ENCODE measurements around the gene CDH4. TPM values are rescaled to one million over a fixed set of nuclear protein-coding genes. Genes with fewer than 3 reads are reported as not detected.
"Not testable (repeated sequence)": the region's sequence is repeated elsewhere in the genome, so short reads cannot be mapped to it uniquely, and the experiment has no call there.

The CDH4 gene
- polyA plus RNA-seq, 4 donors: 1.1 to 8.1 (median 6.9) TPM

DNA sequence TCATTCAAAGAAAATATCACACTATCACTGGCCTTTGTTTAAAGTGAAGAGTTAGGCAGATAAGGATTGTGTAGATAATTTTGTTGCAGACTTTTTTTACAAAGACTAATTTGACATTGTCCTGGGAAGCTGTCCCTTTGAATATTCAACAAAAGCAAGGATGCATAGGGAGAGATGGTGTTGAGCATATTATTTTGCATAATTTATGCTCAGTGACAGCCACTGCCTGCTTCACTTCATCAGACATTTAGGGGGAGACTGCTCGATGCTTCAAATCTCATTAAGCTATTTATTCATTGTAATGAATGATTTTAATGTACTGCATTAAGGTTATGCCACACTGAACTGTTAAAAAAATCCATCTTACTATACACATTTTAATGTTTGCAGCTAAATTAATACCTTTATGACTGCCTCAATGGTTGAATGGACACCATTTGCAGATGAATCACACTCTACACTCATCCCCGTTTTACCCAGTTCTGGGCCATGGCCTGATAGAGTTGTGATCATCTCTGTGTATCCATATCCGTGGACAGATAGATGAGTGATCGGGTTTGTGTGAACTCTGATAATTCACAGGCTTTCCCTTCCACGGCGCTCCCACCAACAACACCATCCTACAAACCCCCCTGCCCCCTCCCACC is 128.0 kb downstream of the CDH4 start:
- DNase-seq (ENCODE audit: low read depth in 4 of 4, low spot score in 3 of 4): no peak

GRCh38 chr20:61380545-61380915 is 128.5 kb downstream of the CDH4 start:
- DNase-seq (ENCODE audit: low read depth in 4 of 4, low spot score in 3 of 4): no peak

- DNase-seq (ENCODE audit: low read depth in 4 of 4, low spot score in 3 of 4): no peak
These were observed 130.1 kb downstream of the CDH4 start for GRCh38 chr20:61382194-61382593.

GRCh38 chr20:61385296-61385695 is 133.2 kb downstream of the CDH4 start:
- DNase-seq (ENCODE audit: low read depth in 4 of 4, low spot score in 3 of 4): no peak

- no peak for DNase-seq (ENCODE audit: low read depth in 4 of 4, low spot score in 3 of 4)
These were observed 133.7 kb downstream of the CDH4 start for GRCh38 chr20:61385731-61386130.

DNA sequence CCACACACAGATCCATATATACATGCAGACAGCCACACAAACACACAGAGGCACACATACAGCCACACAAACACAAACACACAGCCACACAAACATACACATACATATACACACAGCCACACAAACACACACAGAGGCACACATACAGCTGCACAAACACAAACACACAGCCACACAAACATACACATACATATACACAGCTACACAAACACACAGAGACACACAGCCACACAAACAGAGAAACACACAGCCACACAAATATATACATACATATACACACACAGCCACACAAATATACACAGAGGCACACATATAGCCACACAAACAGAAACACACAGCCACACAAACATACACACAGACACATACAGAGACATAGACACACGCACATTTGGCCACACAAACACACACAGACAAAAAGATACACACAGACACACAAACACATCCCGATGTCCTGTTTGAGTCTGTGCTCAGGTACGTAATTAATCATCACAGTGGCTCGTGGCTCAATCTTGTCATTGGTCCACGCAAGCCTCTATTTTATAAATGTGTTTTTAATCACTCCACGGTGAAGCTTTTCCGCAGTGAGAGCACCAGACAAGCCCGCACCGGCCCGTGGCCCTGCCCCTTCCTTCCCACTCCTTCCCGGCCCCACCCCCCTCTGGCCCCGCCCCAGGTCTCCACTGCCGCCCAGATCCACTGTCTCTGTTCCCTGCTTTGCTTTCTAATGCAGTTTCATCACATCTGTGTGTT is 135.3 kb downstream of the CDH4 start:
- no peak for DNase-seq (ENCODE audit: low read depth in 4 of 4, low spot score in 3 of 4)

GRCh38 chr20:61387954-61388348 is 135.9 kb downstream of the CDH4 start:
- no peak for DNase-seq (ENCODE audit: low read depth in 4 of 4, low spot score in 3 of 4)

DNA sequence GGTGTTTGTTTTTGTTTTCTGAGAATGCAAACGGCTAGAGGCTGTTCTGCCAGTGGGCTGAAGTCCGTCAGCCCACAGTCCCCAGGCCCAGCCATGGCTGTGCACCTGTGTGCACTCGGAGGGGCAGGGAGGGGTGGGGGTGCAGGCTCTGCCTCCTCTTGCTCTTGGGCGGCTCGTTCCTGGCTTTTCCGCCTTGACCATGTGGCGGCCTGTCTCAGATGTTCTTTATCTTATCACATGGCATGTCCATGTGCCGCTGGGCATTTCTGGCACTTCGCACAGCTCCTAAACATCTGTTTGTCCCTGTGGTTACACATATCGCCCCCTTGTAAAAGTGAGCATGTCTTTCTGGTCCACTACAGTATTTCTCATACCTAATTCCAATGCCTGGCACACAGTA is 137.0 kb downstream of the CDH4 start:
- no peak for DNase-seq (ENCODE audit: low read depth in 4 of 4, low spot score in 3 of 4)

DNA sequence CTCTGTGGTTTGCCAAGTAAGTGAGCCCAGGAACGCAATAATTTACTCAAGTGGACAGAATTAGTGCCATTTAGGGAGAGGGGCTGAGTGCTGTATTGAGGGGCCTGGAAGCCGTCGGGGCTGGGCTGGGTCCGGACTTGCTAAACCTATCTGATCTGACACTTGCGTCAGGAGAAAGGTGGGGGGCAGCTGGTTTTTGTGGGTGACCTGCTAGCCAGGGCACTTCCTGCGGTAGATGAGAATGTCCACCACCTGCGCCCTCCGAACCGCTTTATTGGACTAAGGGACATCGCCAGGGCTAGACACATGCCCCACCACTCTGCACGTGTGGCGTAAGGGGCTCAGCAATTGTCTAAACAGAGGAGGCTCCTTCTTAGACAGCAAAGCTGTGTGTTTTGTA is 139.1 kb downstream of the CDH4 start:
- no peak for DNase-seq (ENCODE audit: low read depth in 4 of 4, low spot score in 3 of 4)

DNA sequence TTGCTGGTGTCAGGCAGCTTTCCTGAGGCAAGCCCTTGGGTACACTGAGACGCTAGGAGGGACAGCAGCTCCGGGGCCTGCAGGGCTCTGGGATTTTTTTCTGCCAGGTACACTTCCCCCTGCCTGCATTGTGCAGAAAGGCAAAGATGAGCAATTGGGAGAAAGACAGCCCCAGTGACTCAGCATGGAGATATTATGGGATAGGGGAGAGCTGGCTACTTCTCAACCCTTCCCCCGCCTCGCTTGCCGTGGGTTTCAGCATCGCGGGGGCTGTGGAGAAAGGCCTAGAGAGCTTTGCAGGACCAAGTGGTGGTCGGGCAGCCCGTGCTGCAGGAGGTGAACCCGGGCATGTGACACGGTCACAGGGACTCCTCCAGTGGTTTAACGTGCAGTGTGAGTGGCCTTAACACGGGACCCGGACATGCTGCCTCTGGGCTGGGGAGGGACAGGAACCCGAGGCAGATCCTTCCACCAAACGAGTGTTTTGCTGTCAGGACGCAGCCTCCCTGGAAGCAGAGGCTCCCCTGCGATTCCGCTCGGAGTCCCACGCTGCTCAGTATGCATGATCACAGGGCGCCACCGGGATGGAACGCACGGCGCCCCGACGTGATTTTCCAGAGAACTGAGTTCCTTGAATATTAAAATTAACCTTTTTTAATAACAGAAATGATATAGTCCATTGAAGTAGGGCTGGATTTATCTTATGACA is 139.9 kb downstream of the CDH4 start:
- no peak for DNase-seq (ENCODE audit: low read depth in 4 of 4, low spot score in 3 of 4)

DNA sequence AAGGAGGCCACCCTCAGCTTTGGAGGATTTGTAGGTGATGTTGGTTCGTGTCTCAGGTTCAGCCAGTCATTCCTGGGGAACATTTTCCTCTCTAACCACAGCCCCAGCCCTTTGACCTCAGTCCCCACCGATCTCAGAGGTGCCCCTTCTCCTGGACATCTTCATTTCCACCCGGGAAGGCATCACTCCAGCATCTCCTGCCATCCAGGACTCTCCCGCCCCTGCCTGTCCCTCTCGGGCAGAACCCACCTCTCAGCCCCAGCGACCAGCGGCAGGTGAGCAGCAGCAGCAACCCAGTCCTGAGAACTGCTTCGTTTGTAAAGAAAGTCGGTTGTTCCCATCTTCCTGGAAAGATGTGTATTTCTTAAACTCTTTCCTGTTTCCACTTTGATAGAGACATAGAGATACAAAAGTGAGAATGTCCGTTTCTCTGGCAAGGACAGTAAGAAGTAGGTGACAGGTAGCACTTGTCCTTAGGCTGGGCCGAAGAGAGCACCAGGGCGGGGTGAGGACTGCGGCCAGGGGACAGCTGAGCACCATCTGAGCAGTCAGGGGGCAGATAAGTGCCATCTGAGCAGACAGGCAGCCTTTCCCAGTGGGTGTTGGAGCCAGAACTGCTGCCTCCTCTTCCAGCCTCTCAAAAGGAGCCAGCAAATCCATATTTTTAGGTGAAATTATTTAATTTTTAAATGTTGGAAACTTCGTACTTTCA is 142.2 kb downstream of the CDH4 start:
- DNase-seq (ENCODE audit: low read depth in 4 of 4, low spot score in 3 of 4): no peak

- no peak for DNase-seq (ENCODE audit: low read depth in 4 of 4, low spot score in 3 of 4)
These were observed 144.3 kb downstream of the CDH4 start for GRCh38 chr20:61396262-61396848.

DNA sequence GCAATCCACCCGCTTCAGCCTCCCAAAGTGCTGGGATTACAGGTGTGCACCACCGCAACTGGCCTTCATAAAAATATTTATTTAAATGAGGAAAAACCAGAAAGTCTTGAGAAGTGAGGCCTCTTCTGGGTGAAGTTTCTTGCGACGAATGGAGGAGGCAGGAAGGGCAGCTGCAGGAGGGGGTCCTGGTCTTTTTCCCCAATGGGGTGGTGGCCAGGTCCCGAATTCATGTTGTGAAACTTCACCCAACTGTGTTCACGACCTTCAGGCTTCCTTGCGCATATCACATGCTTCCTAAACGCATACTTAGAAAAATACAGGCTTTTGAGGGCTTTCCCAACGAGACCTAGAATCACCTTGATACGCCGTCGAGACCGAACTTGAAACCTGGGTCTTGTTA is 145.1 kb downstream of the CDH4 start:
- no peak for DNase-seq (ENCODE audit: low read depth in 4 of 4, low spot score in 3 of 4)

- DNase-seq (ENCODE audit: low read depth in 4 of 4, low spot score in 3 of 4): no peak
These were observed 145.7 kb downstream of the CDH4 start for GRCh38 chr20:61397790-61398189.

- no peak for DNase-seq (ENCODE audit: low read depth in 4 of 4, low spot score in 3 of 4)
These were observed 147.4 kb downstream of the CDH4 start for GRCh38 chr20:61399433-61399832.

- no peak for DNase-seq (ENCODE audit: low read depth in 4 of 4, low spot score in 3 of 4)
These were observed 148.4 kb downstream of the CDH4 start for GRCh38 chr20:61400499-61400898.

- DNase-seq (ENCODE audit: low read depth in 4 of 4, low spot score in 3 of 4): no peak
These were observed 152.2 kb downstream of the CDH4 start for GRCh38 chr20:61404303-61404702.

DNA sequence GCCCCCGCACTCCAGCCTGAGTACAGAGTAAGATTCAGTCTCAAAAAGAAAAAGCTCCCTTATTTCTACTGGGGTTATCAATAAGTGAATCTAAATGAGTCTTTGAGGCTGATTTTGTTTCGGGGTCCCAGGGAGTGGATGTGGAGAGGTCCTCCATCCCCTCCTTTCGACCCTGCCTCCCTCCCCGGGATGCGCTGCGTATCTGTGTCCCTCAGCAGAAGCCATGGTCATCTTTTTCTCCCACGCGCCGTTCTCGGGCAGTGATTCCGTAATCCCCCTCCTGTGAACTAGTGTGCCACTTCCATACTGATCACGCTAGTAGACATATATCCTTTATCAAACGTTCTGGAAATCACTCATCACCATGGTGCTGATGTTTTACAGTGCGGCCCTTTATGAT is 152.9 kb downstream of the CDH4 start:
- no peak for DNase-seq (ENCODE audit: low read depth in 4 of 4, low spot score in 3 of 4)

- DNase-seq (ENCODE audit: low read depth in 4 of 4, low spot score in 3 of 4): not testable (repeated sequence)
These were observed 154.7 kb downstream of the CDH4 start for GRCh38 chr20:61406773-61407172.

GRCh38 chr20:61407561-61407960 is 155.5 kb downstream of the CDH4 start:
- no peak for DNase-seq (ENCODE audit: low read depth in 4 of 4, low spot score in 3 of 4)
